ENCODE data around the gene MYOZ2. TPM values are rescaled to one million over a fixed set of nuclear protein-coding genes. Genes with fewer than 3 reads are reported as not detected.

MYOZ2 gene
- total RNA-seq, 1 donor: 0.43 TPM

DNA sequence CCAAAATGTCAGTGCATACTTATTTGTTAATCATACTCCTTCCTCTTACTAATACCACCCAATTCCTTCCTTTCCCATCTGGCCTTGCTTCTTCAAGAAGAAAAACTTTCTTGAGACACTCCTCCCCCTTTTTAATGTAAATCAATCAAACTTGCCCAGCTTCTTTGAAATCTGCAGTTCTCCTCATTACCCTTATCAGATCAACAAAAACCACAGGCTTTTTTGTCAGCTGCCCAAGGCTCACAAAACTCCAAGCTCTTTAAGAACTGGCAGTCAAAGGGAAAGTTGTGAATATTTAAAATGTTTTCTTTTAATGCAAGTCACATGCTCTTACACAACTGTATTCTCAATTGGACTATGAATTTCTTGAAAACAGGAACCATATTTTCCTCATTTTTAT is 11.3 kb upstream of the MYOZ2 start:
- TF ChIP-seq, protein P1, sequence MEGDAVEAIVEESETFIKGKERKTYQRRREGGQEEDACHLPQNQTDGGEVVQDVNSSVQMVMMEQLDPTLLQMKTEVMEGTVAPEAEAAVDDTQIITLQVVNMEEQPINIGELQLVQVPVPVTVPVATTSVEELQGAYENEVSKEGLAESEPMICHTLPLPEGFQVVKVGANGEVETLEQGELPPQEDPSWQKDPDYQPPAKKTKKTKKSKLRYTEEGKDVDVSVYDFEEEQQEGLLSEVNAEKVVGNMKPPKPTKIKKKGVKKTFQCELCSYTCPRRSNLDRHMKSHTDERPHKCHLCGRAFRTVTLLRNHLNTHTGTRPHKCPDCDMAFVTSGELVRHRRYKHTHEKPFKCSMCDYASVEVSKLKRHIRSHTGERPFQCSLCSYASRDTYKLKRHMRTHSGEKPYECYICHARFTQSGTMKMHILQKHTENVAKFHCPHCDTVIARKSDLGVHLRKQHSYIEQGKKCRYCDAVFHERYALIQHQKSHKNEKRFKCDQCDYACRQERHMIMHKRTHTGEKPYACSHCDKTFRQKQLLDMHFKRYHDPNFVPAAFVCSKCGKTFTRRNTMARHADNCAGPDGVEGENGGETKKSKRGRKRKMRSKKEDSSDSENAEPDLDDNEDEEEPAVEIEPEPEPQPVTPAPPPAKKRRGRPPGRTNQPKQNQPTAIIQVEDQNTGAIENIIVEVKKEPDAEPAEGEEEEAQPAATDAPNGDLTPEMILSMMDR (IDR thresholded peaks at IDR 0.05; ENCODE audit: insufficient read depth, low read depth, low read length): no peak
- peak; percentile 87 for DNase-seq (ENCODE audit: low read depth)
- H3K4me3 ChIP-seq (ENCODE audit: low read depth, low read length): no peak overlapping the region

DNA sequence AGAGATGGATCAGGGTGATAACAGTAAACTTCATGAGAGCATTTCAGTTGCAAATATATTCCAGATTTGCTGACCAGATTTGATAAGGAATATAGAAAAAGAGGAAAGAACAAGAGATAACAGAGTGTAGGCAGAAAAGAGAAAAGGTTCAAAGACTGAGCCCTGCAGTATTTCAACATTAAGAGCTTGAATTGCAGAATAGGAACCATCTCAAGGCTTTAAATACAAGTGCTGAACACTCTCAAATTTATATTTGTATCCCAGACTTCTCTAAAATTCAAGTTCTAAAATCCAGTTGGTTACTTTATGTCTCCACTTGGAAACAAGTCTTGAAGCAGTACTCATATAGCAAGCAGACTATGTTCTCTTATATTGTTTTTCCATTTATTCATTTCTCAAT is 9.7 kb upstream of the MYOZ2 start:
- no peak overlapping the region for H3K4me3 ChIP-seq (ENCODE audit: low read depth, low read length)
- TF ChIP-seq, protein P1 (IDR thresholded peaks at IDR 0.05; ENCODE audit: insufficient read depth, low read depth, low read length): no peak
- no peak for DNase-seq (ENCODE audit: low read depth)

DNA sequence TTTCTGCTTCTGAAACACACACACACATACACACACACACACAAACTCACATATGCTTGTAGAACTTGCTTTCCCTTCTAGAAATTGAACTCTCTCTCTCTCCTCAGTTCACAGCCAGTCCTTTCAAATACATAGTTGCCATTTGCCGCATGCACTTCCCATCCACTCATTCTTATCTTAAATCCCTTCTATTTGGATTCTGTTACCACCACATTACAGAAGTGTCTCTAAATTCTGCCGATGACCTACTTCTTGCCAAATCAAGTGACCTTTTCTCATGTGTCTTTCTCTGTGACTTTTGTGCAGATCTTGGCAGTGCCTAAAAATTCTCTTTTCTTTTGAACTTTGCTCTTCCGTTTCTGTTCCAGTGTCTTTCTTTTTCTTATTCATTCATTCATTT is 7.5 kb upstream of the MYOZ2 start:
- DNase-seq (ENCODE audit: low read depth): no peak
- no peak overlapping the region for H3K4me3 ChIP-seq (ENCODE audit: low read depth, low read length)
- TF ChIP-seq, protein P1 (IDR thresholded peaks at IDR 0.05; ENCODE audit: insufficient read depth, low read depth, low read length): no peak

DNA sequence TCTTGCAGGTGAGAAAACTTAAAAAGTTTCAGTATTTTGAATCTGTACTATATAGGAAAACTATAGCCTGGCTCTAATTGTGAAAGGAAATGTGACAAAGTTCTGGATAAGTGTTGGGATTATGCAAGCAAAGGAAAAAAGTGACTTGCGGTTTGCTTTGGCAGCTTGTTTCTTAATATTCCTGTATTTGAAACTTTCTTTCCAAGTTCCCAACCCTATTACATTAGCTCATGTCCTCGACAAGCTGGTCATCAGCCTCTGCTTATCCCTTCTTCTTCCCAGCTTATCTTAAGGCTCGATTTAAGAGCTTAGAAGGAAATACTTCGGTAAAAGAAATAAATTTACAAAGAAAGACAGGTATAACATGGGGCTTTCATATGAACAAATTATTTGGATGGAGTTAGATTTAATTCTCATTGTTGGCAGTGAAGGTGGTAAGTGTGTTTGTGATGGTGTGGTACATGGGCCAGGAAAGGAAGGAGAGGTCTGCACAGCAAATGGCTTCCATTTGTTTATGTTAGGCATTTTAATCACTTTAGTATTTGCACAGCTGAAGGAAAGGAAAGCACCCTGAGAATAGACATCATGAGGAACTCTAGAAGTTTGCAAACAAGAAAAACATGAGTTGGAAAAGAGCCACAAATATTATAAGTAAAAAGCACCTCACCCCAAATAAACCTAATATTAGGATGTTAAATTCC is 5.1 kb upstream of the MYOZ2 start:
- peak; percentile 80 for DNase-seq (ENCODE audit: low read depth)
- H3K4me3 ChIP-seq (ENCODE audit: low read depth, low read length): no peak overlapping the region
- TF ChIP-seq, protein P1 (IDR thresholded peaks at IDR 0.05; ENCODE audit: insufficient read depth, low read depth, low read length): no peak

DNA sequence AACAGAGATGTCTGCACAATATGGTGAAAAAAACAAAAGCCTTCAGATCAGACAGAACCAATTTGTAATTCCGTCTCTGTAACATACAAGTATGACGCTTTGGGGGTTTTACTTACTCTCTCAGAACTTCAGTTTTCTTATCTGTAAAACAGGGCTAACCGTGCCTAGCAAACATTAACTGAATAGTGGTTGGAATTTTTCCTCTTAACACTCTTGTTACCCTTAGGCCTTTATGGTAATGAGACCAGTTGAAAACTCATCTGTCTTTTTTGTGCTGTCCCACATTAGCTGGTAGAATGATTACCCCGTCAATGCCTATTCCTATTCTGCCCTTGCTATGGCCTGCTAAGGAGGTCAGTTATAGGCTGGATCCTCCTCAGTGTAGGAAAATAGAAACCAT is 4.5 kb upstream of the MYOZ2 start:
- no peak overlapping the region for H3K4me3 ChIP-seq (ENCODE audit: low read depth, low read length)
- no peak for DNase-seq (ENCODE audit: low read depth)
- TF ChIP-seq, protein P1 (IDR thresholded peaks at IDR 0.05; ENCODE audit: insufficient read depth, low read depth, low read length): no peak

DNA sequence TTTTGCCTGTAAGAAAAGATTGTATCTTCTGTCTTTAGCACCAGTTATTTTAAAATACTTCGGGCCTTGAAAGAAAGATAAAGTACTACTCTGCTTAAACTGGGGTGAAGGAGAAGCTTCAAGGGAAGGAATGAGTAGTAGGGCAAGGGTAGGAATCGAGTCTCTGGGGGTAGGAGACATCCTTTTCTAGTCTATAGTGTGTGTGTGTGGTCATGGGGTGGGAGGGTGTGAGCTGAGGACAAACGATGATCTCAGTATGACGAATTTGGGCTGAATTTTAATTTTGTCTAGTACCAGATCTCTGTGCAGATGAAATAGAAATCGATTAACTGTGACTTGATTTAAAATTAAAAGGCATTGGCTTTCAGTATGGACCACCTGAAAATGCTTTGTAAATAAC is 3.3 kb upstream of the MYOZ2 start:
- TF ChIP-seq, protein P1 (IDR thresholded peaks at IDR 0.05; ENCODE audit: insufficient read depth, low read depth, low read length): no peak
- no peak overlapping the region for H3K4me3 ChIP-seq (ENCODE audit: low read depth, low read length)
- no peak for DNase-seq (ENCODE audit: low read depth)

DNA sequence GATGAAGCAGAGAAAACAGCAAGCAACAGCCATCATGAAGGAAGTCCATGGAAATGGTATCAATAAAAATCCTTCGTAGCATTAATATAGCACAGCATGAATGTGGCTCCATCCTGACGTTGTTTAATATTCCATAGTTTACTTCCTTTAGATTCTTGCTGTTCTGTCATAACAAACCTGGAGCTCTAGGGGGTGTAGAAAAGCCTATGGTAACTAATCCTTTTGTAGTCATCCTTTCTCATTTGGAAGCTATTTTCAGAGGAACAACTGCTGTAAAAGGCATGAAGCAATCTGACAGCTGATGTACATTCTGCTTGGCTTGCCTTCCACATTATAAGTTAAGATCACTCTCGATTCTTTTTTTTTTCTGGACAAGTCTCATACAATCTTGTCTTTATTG is 914 bp downstream of the MYOZ2 start:
- no peak for DNase-seq (ENCODE audit: low read depth)
- no peak overlapping the region for H3K4me3 ChIP-seq (ENCODE audit: low read depth, low read length)
- TF ChIP-seq, protein P1 (IDR thresholded peaks at IDR 0.05; ENCODE audit: insufficient read depth, low read depth, low read length): peak; percentile 5

Measured in fibroblast of villous mesenchyme (primary cell).